ENCODE data around the gene WDR19.

GRCh38 chr4:39279416-39279815 lies 97.1 kb downstream of the WDR19 start:
- TF ChIP-seq CTCF (conservative IDR thresholded peaks at IDR 0.05) (no peak), ZFX (IDR thresholded peaks at IDR 0.05) (no peak)
